HK-2 (cell line): ENCODE measurements around the gene HRNR.
A peak's percentile ranks its signal among the peaks of the same experiment; 100 is the strongest.

Experiments used
- DNase-seq: peaks from one replicate; pipeline ENCODE4 v3.0.0-alpha.2; 2018; ENCODE audit not compliant: unreplicated experiment

HRNR gene

GRCh38 chr1:152188673-152189591, 35.1 kb downstream of the HRNR start:
- DNase-seq = peak; percentile 44

GRCh38 chr1:152186556-152187285, 37.3 kb downstream of the HRNR start:
- no peak for DNase-seq

GRCh38 chr1:152185544-152186391, 38.2 kb downstream of the HRNR start:
- peak; percentile 35 for DNase-seq

- peak; percentile 71 for DNase-seq
Observed at GRCh38 chr1:152182944-152183361, 41.0 kb downstream of the HRNR start.

- DNase-seq = no peak
Observed at GRCh38 chr1:152182431-152182830, 41.6 kb downstream of the HRNR start.

GRCh38 chr1:152179566-152179965, 44.4 kb downstream of the HRNR start:
- DNase-seq = no peak

- DNase-seq = no peak
Observed at GRCh38 chr1:152170287-152170905, 53.6 kb downstream of the HRNR start.

GRCh38 chr1:152169366-152170025, 54.5 kb downstream of the HRNR start:
- DNase-seq = no peak

- no peak for DNase-seq
Observed at GRCh38 chr1:152168535-152168868, 55.5 kb downstream of the HRNR start.

- peak; percentile 73 for DNase-seq
Observed at GRCh38 chr1:152167835-152168534, 56.0 kb downstream of the HRNR start.

GRCh38 chr1:152166966-152167365, 57.0 kb downstream of the HRNR start:
- no peak for DNase-seq

GRCh38 chr1:152165286-152166077, 58.5 kb downstream of the HRNR start:
- DNase-seq = no peak

- DNase-seq = no peak
Observed at GRCh38 chr1:152164517-152165136, 59.4 kb downstream of the HRNR start.

- DNase-seq = no peak
Observed at GRCh38 chr1:152162792-152163463, 61.1 kb downstream of the HRNR start.
